ENCODE data around the gene PTMA. TPM values are rescaled to one million over a fixed set of nuclear protein-coding genes. Genes with fewer than 3 reads are reported as not detected.
"Not testable (repeated sequence)": the region's sequence is repeated elsewhere in the genome, so short reads cannot be mapped to it uniquely, and the experiment has no call there.

Gene PTMA
- polyA plus RNA-seq, 1 donor, result 1,252 TPM

- Histone ChIP-seq H3K27me3 (ENCODE audit: control insufficient read depth, insufficient read depth, low read length) (no peaks in the 10 kb centered on the region), H3K9me3 (ENCODE audit: control insufficient read depth, low read depth, low read length) (no peaks in the 10 kb centered on the region), H3K4me3 (ENCODE audit: low read length) (no peak overlapping the region), H3K27ac (ENCODE audit: low read length) (no peak overlapping the region), H3K4me1 (ENCODE audit: control insufficient read depth, insufficient read depth, low read length) (no peaks in the 10 kb centered on the region), H3K36me3 (ENCODE audit: control insufficient read depth, insufficient read depth, low read length) (peaks cover 6% of the 10 kb centered on the region)
- WGBS (ENCODE audit: insufficient coverage, low lambda C conversion rate), result 21% methylated on average over 2 of the region's 4 CpGs
- no peak for DNase-seq
These were observed 19.3 kb downstream of the PTMA start for GRCh38 chr2:231727621-231728020.

GRCh38 chr2:231732604-231733003 lies 24.3 kb downstream of the PTMA start:
- no peaks in the 10 kb centered on the region for H3K9me3 ChIP-seq (ENCODE audit: control insufficient read depth, low read depth, low read length)
- DNase-seq, result no peak
- no peak overlapping the region for H3K27ac ChIP-seq (ENCODE audit: low read length)
- no peak overlapping the region for H3K4me3 ChIP-seq (ENCODE audit: low read length)
- H3K4me1 ChIP-seq (ENCODE audit: control insufficient read depth, insufficient read depth, low read length), result no peaks in the 10 kb centered on the region
- no peaks in the 10 kb centered on the region for H3K27me3 ChIP-seq (ENCODE audit: control insufficient read depth, insufficient read depth, low read length)
- no CpG with 5 or more reads among the region's 4 CpGs for WGBS (ENCODE audit: insufficient coverage, low lambda C conversion rate)
- H3K36me3 ChIP-seq (ENCODE audit: control insufficient read depth, insufficient read depth, low read length), result peaks cover 18% of the 10 kb centered on the region

GRCh38 chr2:231737761-231738160 lies 29.4 kb downstream of the PTMA start:
- no peak for DNase-seq
- peaks cover 16% of the 10 kb centered on the region for H3K36me3 ChIP-seq (ENCODE audit: control insufficient read depth, insufficient read depth, low read length)
- H3K9me3 ChIP-seq (ENCODE audit: control insufficient read depth, low read depth, low read length), result no peaks in the 10 kb centered on the region
- no peaks in the 10 kb centered on the region for H3K27me3 ChIP-seq (ENCODE audit: control insufficient read depth, insufficient read depth, low read length)
- H3K4me3 ChIP-seq (ENCODE audit: low read length), result no peak overlapping the region
- WGBS (ENCODE audit: insufficient coverage, low lambda C conversion rate), result no CpG with 5 or more reads among the region's 7 CpGs
- no peak overlapping the region for H3K27ac ChIP-seq (ENCODE audit: low read length)
- H3K4me1 ChIP-seq (ENCODE audit: control insufficient read depth, insufficient read depth, low read length), result no peaks in the 10 kb centered on the region

- H3K9me3 ChIP-seq (ENCODE audit: control insufficient read depth, low read depth, low read length), result no peaks in the 10 kb centered on the region
- WGBS (ENCODE audit: insufficient coverage, low lambda C conversion rate), result 77% methylated on average over 2 of the region's 9 CpGs
These were observed 35.2 kb downstream of the PTMA start for GRCh38 chr2:231743376-231744116.

GRCh38 chr2:231745303-231746038 lies 37.1 kb downstream of the PTMA start:
- H3K4me3 ChIP-seq (ENCODE audit: low read length), result no peak overlapping the region
- H3K4me1 ChIP-seq (ENCODE audit: control insufficient read depth, insufficient read depth, low read length), result no peaks in the 10 kb centered on the region
- H3K27me3 ChIP-seq (ENCODE audit: control insufficient read depth, insufficient read depth, low read length), result no peaks in the 10 kb centered on the region
- no peak for DNase-seq
- H3K9me3 ChIP-seq (ENCODE audit: control insufficient read depth, low read depth, low read length), result no peaks in the 10 kb centered on the region
- no peaks in the 10 kb centered on the region for H3K36me3 ChIP-seq (ENCODE audit: control insufficient read depth, insufficient read depth, low read length)
- WGBS (ENCODE audit: insufficient coverage, low lambda C conversion rate), result 83% methylated on average over 5 of the region's 6 CpGs
- H3K27ac ChIP-seq (ENCODE audit: low read length), result no peak overlapping the region

More at GRCh38 chr2:231743376-231744116, 35.2 kb downstream of the PTMA start:
- H3K27me3 ChIP-seq (ENCODE audit: control insufficient read depth, insufficient read depth, low read length), result no peaks in the 10 kb centered on the region
- H3K27ac ChIP-seq (ENCODE audit: low read length), result no peak overlapping the region
- no peaks in the 10 kb centered on the region for H3K4me1 ChIP-seq (ENCODE audit: control insufficient read depth, insufficient read depth, low read length)
- DNase-seq, result no peak
- peaks cover 3% of the 10 kb centered on the region for H3K36me3 ChIP-seq (ENCODE audit: control insufficient read depth, insufficient read depth, low read length)
- H3K4me3 ChIP-seq (ENCODE audit: low read length), result no peak overlapping the region

GRCh38 chr2:231748153-231748896 lies 40.0 kb downstream of the PTMA start:
- not testable (repeated sequence) for H3K27ac ChIP-seq (ENCODE audit: low read length); H3K9me3 ChIP-seq (ENCODE audit: control insufficient read depth, low read depth, low read length); H3K4me1 ChIP-seq (ENCODE audit: control insufficient read depth, insufficient read depth, low read length); H3K4me3 ChIP-seq (ENCODE audit: low read length); H3K27me3 ChIP-seq (ENCODE audit: control insufficient read depth, insufficient read depth, low read length); H3K36me3 ChIP-seq (ENCODE audit: control insufficient read depth, insufficient read depth, low read length); DNase-seq
- WGBS (ENCODE audit: insufficient coverage, low lambda C conversion rate), result no CpG with 5 or more reads among the region's 6 CpGs

GRCh38 chr2:231749016-231749415 lies 40.7 kb downstream of the PTMA start:
- DNase-seq; H3K36me3 ChIP-seq (ENCODE audit: control insufficient read depth, insufficient read depth, low read length); H3K27ac ChIP-seq (ENCODE audit: low read length); H3K4me3 ChIP-seq (ENCODE audit: low read length); H3K27me3 ChIP-seq (ENCODE audit: control insufficient read depth, insufficient read depth, low read length); H3K4me1 ChIP-seq (ENCODE audit: control insufficient read depth, insufficient read depth, low read length); H3K9me3 ChIP-seq (ENCODE audit: control insufficient read depth, low read depth, low read length): not testable (repeated sequence)
- WGBS (ENCODE audit: insufficient coverage, low lambda C conversion rate), result 100% methylated on average over 1 of the region's 10 CpGs

- H3K27me3 ChIP-seq (ENCODE audit: control insufficient read depth, insufficient read depth, low read length), result no peaks in the 10 kb centered on the region
- no peaks in the 10 kb centered on the region for H3K4me1 ChIP-seq (ENCODE audit: control insufficient read depth, insufficient read depth, low read length)
- H3K9me3 ChIP-seq (ENCODE audit: control insufficient read depth, low read depth, low read length), result no peaks in the 10 kb centered on the region
- WGBS (ENCODE audit: insufficient coverage, low lambda C conversion rate), result no CpG with 5 or more reads among the region's 4 CpGs
- no peak overlapping the region for H3K27ac ChIP-seq (ENCODE audit: low read length)
- no peak overlapping the region for H3K4me3 ChIP-seq (ENCODE audit: low read length)
- no peak for DNase-seq
- no peaks in the 10 kb centered on the region for H3K36me3 ChIP-seq (ENCODE audit: control insufficient read depth, insufficient read depth, low read length)
These were observed 42.9 kb downstream of the PTMA start for GRCh38 chr2:231751042-231751815.

- H3K27me3 ChIP-seq (ENCODE audit: control insufficient read depth, insufficient read depth, low read length), result no peaks in the 10 kb centered on the region
- 60% methylated on average over 1 of the region's 2 CpGs for WGBS (ENCODE audit: insufficient coverage, low lambda C conversion rate)
- H3K9me3 ChIP-seq (ENCODE audit: control insufficient read depth, low read depth, low read length), result no peaks in the 10 kb centered on the region
- no peaks in the 10 kb centered on the region for H3K4me1 ChIP-seq (ENCODE audit: control insufficient read depth, insufficient read depth, low read length)
- DNase-seq, result no peak
- no peak overlapping the region for H3K27ac ChIP-seq (ENCODE audit: low read length)
- H3K4me3 ChIP-seq (ENCODE audit: low read length), result no peak overlapping the region
- no peaks in the 10 kb centered on the region for H3K36me3 ChIP-seq (ENCODE audit: control insufficient read depth, insufficient read depth, low read length)
These were observed 43.7 kb downstream of the PTMA start for GRCh38 chr2:231752061-231752460.

GRCh38 chr2:231761735-231762134 lies 53.4 kb downstream of the PTMA start:
- no peaks in the 10 kb centered on the region for H3K9me3 ChIP-seq (ENCODE audit: control insufficient read depth, low read depth, low read length)
- H3K4me1 ChIP-seq (ENCODE audit: control insufficient read depth, insufficient read depth, low read length), result no peaks in the 10 kb centered on the region
- DNase-seq, result no peak
- 71% methylated on average over 1 of the region's 2 CpGs for WGBS (ENCODE audit: insufficient coverage, low lambda C conversion rate)
- H3K4me3 ChIP-seq (ENCODE audit: low read length), result no peak overlapping the region
- H3K27ac ChIP-seq (ENCODE audit: low read length), result no peak overlapping the region
- H3K27me3 ChIP-seq (ENCODE audit: control insufficient read depth, insufficient read depth, low read length), result no peaks in the 10 kb centered on the region
- no peaks in the 10 kb centered on the region for H3K36me3 ChIP-seq (ENCODE audit: control insufficient read depth, insufficient read depth, low read length)
